ENCODE data around the gene CTNNA3.

DNA sequence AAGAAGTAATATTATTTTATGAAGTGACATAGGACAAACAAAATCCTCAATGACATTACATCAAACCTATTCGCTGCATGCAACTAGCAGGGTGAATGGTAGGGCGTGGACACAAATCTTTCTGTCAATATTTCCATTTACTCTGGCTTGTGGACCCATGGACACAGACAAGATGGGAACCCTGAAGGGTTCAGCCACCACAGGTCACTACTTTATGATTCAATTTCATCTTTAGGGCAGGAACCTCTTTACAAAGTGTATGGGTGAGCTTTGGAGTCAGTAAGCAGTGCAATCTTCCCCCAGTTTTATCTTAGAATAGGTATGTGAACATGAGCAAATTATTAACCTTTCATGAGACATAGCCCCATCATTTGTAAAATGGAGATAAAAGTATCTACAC, 1752.5 kb downstream of the CTNNA3 start:
- no peak for TF ChIP-seq CTCF (conservative IDR thresholded peaks at IDR 0.05 in 1 of 2, IDR thresholded peaks at IDR 0.05 in 1 of 2; ENCODE audit: low read depth in 1 of 2, low read length in 2 of 2)
- TF ChIP-seq EZH2 (IDR thresholded peaks at IDR 0.05; ENCODE audit: low read length, missing control alignments), result no peak
